GM12875 (cell line): ENCODE data around the gene CCDC102B.
A peak's percentile ranks its signal among the peaks of the same experiment; 100 is the strongest.

Source experiments
- H3K4me3 ChIP-seq: one replicate; pipeline ENCODE4 v1.5.1; 2011; ENCODE audit warnings: low read depth, low read length, control low read depth
- CTCF ChIP-seq: IDR thresholded peaks from 2 replicates; pipeline ENCODE4 v1.5.1; 2011; ENCODE audit warnings: low read depth, mild to moderate bottlenecking, control low read depth, inconsistent platforms, low read length, moderate library complexity, borderline replicate concordance; ENCODE audit not compliant: insufficient read depth

The CCDC102B gene

GRCh38 chr18:68841301-68841700, 43.4 kb downstream of the CCDC102B start:
- no peak for TF ChIP-seq CTCF
- no peak overlapping the region for H3K4me3 ChIP-seq

- TF ChIP-seq CTCF: no peak
- no peak overlapping the region for H3K4me3 ChIP-seq
These were observed 45.1 kb downstream of the CCDC102B start for GRCh38 chr18:68842951-68843350.

GRCh38 chr18:68843473-68844089, 45.7 kb downstream of the CCDC102B start:
- H3K4me3 ChIP-seq: no peak overlapping the region
- no peak for TF ChIP-seq CTCF

- no peak overlapping the region for H3K4me3 ChIP-seq
- peak; percentile 37; the same call in 1 of the 2 replicates for TF ChIP-seq CTCF
These were observed 49.4 kb downstream of the CCDC102B start for GRCh38 chr18:68847219-68847837.

GRCh38 chr18:68848242-68848641, 50.4 kb downstream of the CCDC102B start:
- TF ChIP-seq CTCF: no peak
- H3K4me3 ChIP-seq: no peak overlapping the region

GRCh38 chr18:68854786-68855391, 57.0 kb downstream of the CCDC102B start:
- no peak overlapping the region for H3K4me3 ChIP-seq
- no peak for TF ChIP-seq CTCF

- no peak for TF ChIP-seq CTCF
- no peak overlapping the region for H3K4me3 ChIP-seq
These were observed 57.6 kb downstream of the CCDC102B start for GRCh38 chr18:68855491-68855890.
